Epithelial cell of prostate (primary cell): ENCODE data around the gene IARS2.
"Not testable (repeated sequence)": the region's sequence is repeated elsewhere in the genome, so short reads cannot be mapped to it uniquely, and the experiment has no call there.

ENCODE experiments used
- DNase-seq: peaks from one replicate; pipeline ENCODE4 v3.0.0-alpha.2; 2011; ENCODE audit warnings: low read depth, low spot score
- H3K27ac ChIP-seq: fragments of 450-650 bp; 2 replicates; pipeline ENCODE4 v1.5.1; 2017; ENCODE audit warnings: mild to moderate bottlenecking

IARS2 gene

DNA sequence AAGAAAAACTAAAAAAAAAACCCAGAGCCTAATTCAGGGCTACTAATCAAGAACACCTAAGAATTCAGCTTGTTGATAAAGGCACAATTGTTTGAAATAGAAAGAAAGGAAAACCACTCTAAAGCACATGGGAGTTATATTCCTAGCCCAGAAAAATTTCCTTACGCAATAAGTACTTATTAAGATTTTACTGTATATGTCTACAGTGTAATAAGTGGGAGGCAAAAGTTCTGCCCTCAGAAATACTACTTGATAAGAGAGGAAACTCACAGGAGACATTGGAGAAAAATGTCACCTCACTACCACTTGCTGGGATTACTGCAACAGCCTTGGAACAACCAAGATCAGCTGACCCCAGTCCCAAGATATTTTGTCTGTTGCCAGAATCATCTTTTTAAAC is 66.1 kb downstream of the IARS2 start:
- no peak for DNase-seq

DNA sequence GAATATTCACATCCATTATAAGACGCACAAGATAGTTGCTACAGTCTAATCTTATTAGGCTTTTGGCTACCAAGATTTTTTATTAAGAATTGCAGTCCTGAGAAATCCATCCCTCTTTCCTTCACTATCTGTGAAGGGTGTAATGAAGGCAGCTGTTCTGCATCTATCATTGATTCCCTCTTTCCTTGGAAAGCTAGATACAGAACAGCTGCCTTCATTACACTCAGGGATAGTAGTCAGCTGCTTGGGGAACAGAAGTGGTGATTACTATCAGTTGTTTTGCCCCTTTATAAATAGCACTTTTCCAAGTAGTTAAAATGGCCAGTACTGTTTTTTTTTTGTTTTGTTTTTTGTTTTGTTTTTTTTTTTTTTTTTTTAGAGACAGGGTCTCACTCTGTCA is 70.2 kb downstream of the IARS2 start:
- H3K27ac ChIP-seq = no peak overlapping the region
- no peak for DNase-seq

More for the DNA sequence above, 66.1 kb downstream of the IARS2 start:
- no peak overlapping the region for H3K27ac ChIP-seq

DNA sequence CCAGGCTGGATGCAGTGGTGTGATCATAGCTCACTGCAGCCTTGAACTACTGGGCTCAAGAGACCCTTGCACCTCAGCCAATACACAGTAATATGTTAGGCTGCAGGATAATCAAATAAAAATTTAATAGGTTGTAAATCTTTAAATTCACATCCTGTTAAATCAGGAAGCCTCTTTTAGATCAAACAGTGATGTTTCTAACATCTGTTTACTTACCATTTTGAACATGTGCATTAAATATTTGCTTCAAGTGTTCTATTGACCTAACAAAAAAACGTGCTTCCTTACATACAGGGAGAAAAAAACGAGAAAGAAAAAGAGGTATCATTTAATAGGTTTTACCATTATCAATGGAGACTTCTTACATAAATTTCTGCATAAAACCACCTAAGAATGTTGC is 70.6 kb downstream of the IARS2 start:
- H3K27ac ChIP-seq = no peak overlapping the region

DNA sequence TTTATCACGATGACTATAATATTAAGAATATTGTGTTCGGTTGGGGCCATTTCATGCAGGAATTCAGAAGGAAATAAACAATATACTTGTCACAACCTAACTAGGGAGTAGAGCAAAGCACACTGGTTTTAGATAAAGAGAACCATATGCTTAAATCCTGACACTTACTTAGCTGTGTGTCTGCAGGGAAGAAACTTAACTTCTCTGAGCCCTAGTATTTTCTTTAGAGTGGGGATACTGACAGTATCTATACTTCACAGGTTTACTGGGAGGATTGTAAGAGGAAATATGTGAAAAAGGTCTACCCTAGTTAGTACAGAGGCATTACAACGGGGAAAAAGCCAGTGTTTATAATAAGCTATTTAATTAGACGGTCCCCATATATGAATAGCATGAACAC is 72.9 kb downstream of the IARS2 start:
- DNase-seq = no peak
- H3K27ac ChIP-seq = no peak overlapping the region

More for the DNA sequence above, 70.6 kb downstream of the IARS2 start:
- DNase-seq = no peak

DNA sequence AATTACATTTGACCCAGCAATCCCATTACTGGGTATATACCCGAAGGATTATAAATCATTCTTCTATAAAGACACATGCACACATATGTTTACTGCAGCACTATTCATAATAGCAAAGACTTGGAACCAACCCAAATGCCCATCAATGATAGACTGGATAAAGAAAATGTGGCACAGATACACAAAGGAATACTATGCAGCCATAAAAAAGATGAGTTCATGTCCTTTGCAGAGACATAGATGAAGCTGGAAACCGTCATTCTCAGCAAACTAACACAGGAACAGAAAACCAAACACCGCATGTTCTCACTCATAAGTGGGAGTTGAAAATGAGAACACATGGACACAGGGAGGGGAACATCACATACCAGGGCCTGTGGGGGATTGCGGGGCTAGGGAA is 76.0 kb downstream of the IARS2 start:
- DNase-seq, H3K27ac ChIP-seq: not testable (repeated sequence)

DNA sequence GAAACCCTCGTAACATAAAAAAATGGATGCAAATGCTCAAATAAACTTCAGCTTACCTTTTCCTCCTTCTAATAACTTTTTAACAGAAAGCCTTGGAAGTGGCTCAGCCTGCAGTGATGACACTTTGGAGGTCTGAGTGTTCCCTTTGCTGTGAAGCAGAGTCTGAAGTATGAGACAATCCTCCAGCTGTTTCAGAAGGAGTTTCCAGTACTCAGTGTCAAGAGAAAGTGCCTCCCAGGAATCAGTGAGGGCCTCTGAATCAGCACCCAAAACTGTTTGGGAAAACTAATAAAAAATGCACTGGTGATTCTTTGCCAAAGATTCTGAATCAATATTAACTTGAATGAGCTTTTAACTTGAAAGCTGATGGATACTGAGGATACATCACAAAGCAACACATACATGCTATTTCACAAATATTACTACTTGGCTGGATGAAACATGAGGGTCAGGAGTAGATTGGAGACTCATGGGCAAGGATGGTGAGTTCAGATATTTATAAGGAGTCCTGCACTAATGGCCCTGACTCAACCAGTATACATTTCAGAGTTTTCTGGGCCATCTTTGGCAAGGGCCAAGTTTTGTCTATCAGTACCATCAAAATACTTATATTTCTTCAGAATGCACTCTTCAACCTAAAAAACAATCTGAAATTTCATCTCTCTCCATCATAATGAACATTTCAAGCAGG is 77.0 kb downstream of the IARS2 start:
- no peak for DNase-seq
- H3K27ac ChIP-seq = no peak overlapping the region

DNA sequence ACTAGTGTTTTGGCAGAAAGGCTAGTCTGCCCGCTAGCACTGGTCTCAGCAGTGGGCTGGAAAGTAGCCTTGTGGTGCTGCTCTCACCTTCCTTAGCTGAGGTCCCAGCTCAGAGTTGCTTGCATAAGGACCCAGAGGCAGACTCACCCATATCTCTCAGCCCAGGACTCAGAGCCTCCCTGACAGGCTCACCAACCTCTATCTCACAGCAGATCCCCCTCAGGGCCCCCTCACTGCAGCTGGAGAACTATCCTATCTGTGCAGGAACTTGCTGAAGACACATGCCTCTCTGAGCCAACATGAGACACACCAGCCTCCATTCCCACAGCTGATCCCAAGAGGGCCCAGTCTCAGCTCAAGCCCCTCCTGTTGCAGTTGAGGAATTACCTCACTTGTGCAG is 82.6 kb downstream of the IARS2 start:
- H3K27ac ChIP-seq = no peak overlapping the region
- no peak for DNase-seq

DNA sequence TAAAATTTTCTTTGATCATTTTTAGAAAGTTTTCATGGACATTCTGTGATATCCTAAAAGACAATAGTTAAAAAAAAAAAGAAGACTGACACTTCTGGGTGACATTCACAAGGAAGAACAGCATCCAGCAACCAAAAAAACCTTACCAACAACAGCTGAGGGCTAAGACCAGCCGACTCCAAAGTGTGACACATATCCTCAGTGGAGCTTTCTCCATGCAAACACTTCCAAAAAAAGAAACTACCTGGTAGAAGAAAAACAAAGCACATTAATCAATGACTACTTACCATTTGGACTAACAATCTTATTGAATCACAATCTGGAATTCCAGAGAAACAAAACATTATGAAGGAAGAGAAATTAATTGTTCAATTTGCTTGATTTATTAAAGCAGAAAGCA is 88.2 kb downstream of the IARS2 start:
- no peak for DNase-seq
- H3K27ac ChIP-seq = no peak overlapping the region

DNA sequence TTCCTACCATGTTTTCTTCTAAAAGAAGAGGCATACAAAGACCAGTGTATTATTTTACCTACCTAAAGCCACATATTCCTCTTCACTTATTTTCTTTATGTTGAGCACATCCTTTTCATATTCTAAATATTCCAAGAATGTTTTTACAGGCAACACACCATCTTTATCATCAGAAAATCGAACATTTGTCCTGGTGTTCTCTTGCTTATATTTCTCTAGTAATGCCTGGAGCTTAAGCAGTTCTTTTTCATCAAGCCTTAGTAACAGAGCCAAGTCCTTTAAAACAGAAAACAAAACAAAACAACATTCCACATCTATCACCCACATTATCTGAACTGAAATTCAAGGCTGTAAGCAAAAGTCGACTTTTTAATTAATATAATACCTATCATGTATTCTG is 88.7 kb downstream of the IARS2 start:
- no peak overlapping the region for H3K27ac ChIP-seq
- no peak for DNase-seq

DNA sequence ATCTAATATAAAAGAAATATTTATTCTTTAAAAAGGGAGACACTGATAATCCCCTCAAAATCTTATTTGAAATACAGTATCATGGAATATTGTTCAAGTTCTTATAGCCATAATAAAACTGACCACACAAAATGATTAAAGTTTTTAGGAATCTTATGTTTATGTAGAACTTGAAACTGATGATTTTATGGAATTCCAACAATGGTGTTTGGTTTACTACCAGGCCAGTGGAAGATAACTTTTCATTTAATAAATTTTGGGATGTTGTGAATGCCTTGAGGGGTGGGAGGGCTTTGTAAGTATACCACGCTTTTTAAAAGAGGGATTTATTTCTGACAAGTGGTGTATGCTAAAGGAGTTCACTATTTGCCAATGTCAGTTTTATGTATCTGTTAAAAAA is 90.6 kb downstream of the IARS2 start:
- no peak overlapping the region for H3K27ac ChIP-seq
- DNase-seq = no peak

DNA sequence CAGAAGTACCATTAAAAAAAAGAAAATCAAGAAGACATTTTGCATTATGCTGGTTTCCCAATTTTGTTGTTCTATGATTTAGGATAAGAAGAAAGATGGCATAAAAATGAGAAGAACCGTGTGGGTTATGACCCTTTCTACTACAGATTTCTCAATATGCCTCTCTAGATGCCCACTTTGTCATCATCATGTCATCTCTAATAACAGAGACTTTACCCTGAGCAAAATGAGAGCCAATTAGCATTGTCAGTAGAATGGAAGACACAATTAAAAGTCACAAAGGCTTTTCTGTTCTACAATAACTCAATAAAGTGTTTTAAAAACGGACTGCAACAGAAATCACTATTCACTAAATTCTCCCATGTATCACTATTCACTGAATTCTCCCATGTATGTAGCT is 92.8 kb downstream of the IARS2 start:
- DNase-seq = no peak
- no peak overlapping the region for H3K27ac ChIP-seq

DNA sequence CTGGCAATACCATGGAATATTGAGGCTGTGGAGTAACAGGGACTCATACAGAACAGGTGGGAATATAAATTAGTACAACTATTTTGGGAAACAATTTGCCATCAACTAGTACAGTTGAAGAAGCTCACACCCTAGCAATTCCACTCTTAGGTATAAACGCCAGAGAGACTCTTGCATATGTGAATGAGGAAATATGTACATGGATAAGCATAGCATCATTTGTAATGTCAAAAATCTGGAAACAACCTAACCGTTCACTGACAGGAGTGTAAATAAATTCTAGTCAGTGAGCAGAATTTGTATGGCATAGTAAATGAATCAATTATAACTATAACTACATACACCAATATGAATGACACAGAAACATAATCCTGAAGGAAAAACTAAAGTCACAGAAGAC is 94.6 kb downstream of the IARS2 start:
- DNase-seq = no peak
- no peak overlapping the region for H3K27ac ChIP-seq

DNA sequence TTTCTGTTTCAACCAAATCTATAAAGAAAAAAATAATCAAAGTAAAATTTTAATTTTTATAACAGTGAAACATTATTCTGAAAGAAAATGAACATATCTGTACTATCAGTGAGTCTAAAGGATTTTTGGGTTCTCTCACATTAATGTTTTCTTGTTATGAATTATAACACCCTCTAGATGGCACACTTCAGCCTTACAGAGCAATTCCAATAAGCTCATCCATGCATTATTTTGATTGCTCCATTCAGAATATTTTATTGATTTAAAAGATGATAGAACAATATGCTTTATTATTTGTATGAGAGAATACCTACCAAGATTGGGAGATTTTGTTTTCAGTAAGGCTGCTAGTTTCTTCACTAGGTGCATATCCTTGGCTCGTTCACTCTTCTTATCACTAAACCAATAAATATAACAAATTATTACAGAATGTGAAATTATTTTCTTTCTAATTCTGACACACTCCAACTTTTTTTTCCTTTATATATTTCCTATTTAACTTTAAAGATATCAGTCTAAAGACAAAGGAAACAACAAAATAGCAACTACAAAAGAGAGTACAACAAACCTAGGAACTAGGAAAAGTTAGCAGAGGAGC is 95.9 kb downstream of the IARS2 start:
- H3K27ac ChIP-seq = no peak overlapping the region
- no peak for DNase-seq

DNA sequence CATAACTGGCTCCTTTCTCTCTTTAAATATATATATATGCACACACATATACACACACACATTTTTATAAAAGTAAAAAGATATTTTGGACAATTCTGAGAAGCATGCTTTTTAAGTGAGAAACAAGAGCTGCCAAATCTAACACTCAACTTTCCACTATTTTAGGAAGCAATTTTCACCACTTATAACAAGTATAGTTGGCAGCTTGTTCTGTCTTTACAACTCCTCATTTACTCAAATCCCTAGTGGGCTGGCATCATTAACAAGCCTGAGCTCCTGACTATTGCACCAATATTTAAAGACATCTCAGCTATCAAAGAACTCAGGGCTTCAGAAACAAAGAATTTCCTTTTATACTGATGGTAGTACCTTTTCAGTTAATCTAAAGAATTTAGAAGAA is 101.8 kb downstream of the IARS2 start:
- no peak for DNase-seq
- no peak overlapping the region for H3K27ac ChIP-seq
